Measurements from ENCODE around the gene PIP5K1B. TPM values are rescaled to one million over a fixed set of nuclear protein-coding genes. Genes with fewer than 3 reads are reported as not detected.
A peak's percentile ranks its signal among the peaks of the same experiment; 100 is the strongest.

Gene PIP5K1B
- total RNA-seq, 2 experiments from 2014 or later, result 3.8 to 10.7 TPM

DNA sequence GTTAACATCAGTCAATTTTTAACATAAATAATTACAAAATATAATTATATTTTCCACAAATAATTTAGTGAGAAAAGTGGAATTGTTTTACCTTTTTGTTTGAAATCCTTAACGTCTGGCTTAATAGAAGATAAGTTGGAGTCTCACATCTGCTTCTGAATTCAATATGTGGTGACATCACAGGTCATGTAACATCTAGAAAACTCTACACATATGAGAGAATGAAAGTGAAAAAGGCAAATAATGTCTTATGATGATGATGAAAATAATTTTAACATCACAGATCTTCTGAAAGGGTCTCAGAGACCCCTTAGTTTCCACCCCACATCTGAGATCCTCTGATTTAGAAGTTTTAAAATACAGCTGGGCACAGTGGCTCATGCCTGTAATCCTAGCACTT is 227.4 kb downstream of the PIP5K1B start:
- H2AFZ ChIP-seq (ENCODE audit: low read length), result no peak overlapping the region
- DNase-seq (ENCODE audit: low spot score), result no peak
- CTCF ChIA-PET (ENCODE audit: unreplicated experiment), result no interaction called here

DNA sequence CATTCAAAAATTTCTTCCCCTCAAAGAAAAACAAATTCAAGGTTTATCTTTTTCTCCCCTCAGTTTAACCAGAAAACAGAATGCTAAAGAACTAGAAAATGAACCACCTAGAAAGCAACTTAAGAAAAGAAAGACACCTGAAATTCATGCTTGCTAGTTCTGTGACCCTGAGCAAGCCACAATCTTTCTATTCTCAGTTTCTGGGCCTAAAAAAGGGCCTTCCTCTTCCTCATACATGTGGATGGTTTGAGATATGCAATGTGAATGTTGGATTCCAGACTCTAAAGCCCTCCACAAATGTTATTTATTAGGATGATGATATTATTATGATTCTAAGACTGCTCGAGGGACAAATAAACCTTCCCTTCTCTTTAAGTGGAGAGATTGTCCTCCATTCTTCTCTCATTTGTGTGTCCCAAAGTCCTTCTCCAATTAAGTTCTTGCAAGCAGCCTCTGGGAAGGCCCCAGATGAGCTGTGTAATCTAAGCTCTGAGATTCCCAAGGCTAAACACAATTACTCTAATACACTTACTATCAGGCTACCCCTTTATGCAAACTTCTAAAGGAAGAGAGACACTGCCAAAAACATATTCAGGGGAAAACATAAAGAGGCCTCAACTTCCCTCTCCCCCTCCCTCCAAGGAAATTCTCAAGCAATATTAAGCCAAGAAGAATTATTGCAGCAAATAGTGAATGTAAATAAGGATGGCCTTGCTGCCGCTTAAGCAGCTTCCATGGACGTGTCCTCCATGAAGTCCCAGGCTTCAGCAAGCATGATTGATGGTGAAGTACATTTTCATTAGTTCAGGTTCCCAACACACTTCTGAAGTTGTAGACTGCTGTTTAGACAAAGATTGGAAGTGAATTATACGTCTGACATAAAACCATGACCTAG is 228.6 kb downstream of the PIP5K1B start:
- Histone ChIP-seq H3K79me2 (ENCODE audit: insufficient read depth, low read depth, low read length) (no peaks in the 10 kb centered on the region), H3K9me2 (ENCODE audit: insufficient read depth, low read length) (peaks cover 3% of the 10 kb centered on the region; the same call in 1 of the 2 replicates), H4K20me1 (ENCODE audit: insufficient read depth, low read length) (no peaks in the 10 kb centered on the region), H3K4me3 (ENCODE audit: low read depth, low read length, poor library complexity, severe bottlenecking) (peak overlapping the region; percentile 17), H3K9me3 (ENCODE audit: low read length) (no peaks in the 10 kb centered on the region), H3K36me3 (ENCODE audit: insufficient read depth, low read length) (no peaks in the 10 kb centered on the region), H3K4me1 (ENCODE audit: insufficient read depth, low read length, poor library complexity, severe bottlenecking) (peaks cover 29% of the 10 kb centered on the region), H3K27ac (ENCODE audit: low read depth, low read length, poor library complexity, severe bottlenecking) (peak overlapping the region; percentile 47), H3K4me2 (ENCODE audit: low read length) (peak overlapping the region; percentile 59), H2AFZ (ENCODE audit: low read length) (no peak overlapping the region; the same call in 1 of the 2 replicates)
- BruUV-seq (replicated peaks), result no TSS peak
- ChIA-PET POLR2A (interaction anchor here (0.6 to 1.4 kb wide), 3 partner anchors 14 to 47 kb away, joined by 3 to 4 read pairs (median 3); no protein-coding TSS in a partner anchor), CTCF (ENCODE audit: unreplicated experiment) (no interaction called here)
- peak; percentile 70 for DNase-seq (ENCODE audit: low spot score)
- intact Hi-C loops (cut with micrococcal nuclease; ENCODE audit: unreplicated experiment), result loop anchor here (2.0 kb wide), 1 partner anchor 15 kb away; no protein-coding TSS in a partner anchor
- TF ChIP-seq, protein P1, sequence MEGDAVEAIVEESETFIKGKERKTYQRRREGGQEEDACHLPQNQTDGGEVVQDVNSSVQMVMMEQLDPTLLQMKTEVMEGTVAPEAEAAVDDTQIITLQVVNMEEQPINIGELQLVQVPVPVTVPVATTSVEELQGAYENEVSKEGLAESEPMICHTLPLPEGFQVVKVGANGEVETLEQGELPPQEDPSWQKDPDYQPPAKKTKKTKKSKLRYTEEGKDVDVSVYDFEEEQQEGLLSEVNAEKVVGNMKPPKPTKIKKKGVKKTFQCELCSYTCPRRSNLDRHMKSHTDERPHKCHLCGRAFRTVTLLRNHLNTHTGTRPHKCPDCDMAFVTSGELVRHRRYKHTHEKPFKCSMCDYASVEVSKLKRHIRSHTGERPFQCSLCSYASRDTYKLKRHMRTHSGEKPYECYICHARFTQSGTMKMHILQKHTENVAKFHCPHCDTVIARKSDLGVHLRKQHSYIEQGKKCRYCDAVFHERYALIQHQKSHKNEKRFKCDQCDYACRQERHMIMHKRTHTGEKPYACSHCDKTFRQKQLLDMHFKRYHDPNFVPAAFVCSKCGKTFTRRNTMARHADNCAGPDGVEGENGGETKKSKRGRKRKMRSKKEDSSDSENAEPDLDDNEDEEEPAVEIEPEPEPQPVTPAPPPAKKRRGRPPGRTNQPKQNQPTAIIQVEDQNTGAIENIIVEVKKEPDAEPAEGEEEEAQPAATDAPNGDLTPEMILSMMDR (conservative IDR thresholded peaks at IDR 0.05; ENCODE audit: low read length), result no peak
- no peak for TF ChIP-seq EZH2phosphoT487 (IDR thresholded peaks at IDR 0.05; ENCODE audit: borderline replicate concordance, low read depth, low read length)

More for the DNA sequence above, 227.4 kb downstream of the PIP5K1B start:
- Histone ChIP-seq H3K27ac (ENCODE audit: low read depth, low read length, poor library complexity, severe bottlenecking) (no peak overlapping the region), H3K4me1 (ENCODE audit: insufficient read depth, low read length, poor library complexity, severe bottlenecking) (peaks cover 29% of the 10 kb centered on the region), H3K9me2 (ENCODE audit: insufficient read depth, low read length) (peaks cover 3% of the 10 kb centered on the region; the same call in 1 of the 2 replicates), H3K4me2 (ENCODE audit: low read length) (0 out of 2 replicates have a peak overlapping the region, but pooled peaks have one; percentile 59), H4K20me1 (ENCODE audit: insufficient read depth, low read length) (no peaks in the 10 kb centered on the region), H3K79me2 (ENCODE audit: insufficient read depth, low read depth, low read length) (no peaks in the 10 kb centered on the region), H3K9me3 (ENCODE audit: low read length) (no peaks in the 10 kb centered on the region), H3K36me3 (ENCODE audit: insufficient read depth, low read length) (no peaks in the 10 kb centered on the region), H3K4me3 (ENCODE audit: low read depth, low read length, poor library complexity, severe bottlenecking) (no peak overlapping the region)
- TF ChIP-seq, protein P1 (conservative IDR thresholded peaks at IDR 0.05; ENCODE audit: low read length), result no peak
- TF ChIP-seq EZH2phosphoT487 (IDR thresholded peaks at IDR 0.05; ENCODE audit: borderline replicate concordance, low read depth, low read length), result no peak
- no TSS peak for BruUV-seq (replicated peaks)
- intact Hi-C loops (cut with micrococcal nuclease; ENCODE audit: unreplicated experiment), result loop anchor here (2.0 kb wide), 1 partner anchor 14 kb away; no protein-coding TSS in a partner anchor
- POLR2A ChIA-PET, result interaction anchor here (0.8 to 1.3 kb wide), 2 partner anchors 18 to 28 kb away, joined by 3 read pairs; no protein-coding TSS in a partner anchor

Data from OCI-LY7 (cell line).